ENCODE results near the gene ELP1. TPM values are rescaled to one million over a fixed set of nuclear protein-coding genes. Genes with fewer than 3 reads are reported as not detected.

The ELP1 gene
- total and polyA plus RNA-seq, 2 donors from 2014 or later: 12.9 to 25.2 TPM

GRCh38 chr9:108845947-108846346, 88.0 kb downstream of the ELP1 start:
- Histone ChIP-seq H3K27ac (ENCODE audit: low read depth in 2 of 2, low read length in 2 of 2) (no peak overlapping the region), H3K4me1 (ENCODE audit: control insufficient read depth in 2 of 3, insufficient read depth in 2 of 3, low read depth in 1 of 3, low read length in 3 of 3) (no peaks in the 10 kb centered on the region), H3K9me3 (ENCODE audit: control insufficient read depth in 2 of 3, insufficient read depth in 1 of 3, low read length in 3 of 3) (no peaks in the 10 kb centered on the region), H3K27me3 (ENCODE audit: control insufficient read depth, insufficient read depth, low read length) (no peaks in the 10 kb centered on the region), H3K9ac (ENCODE audit: low read length in 3 of 3) (no peak overlapping the region), H3K4me3 (ENCODE audit: low read length in 3 of 3) (no peak overlapping the region), H3K36me3 (ENCODE audit: control insufficient read depth in 2 of 3, insufficient read depth in 3 of 3, low read length in 3 of 3) (no peaks in the 10 kb centered on the region)
- no peak for DNase-seq
- no peak for FAIRE-seq
- intact Hi-C loops (cut with DNase I): no loop called here
- no peak for TF ChIP-seq CTCF (IDR thresholded peaks at IDR 0.05; ENCODE audit: borderline replicate concordance, extremely low read depth, insufficient read depth)

GRCh38 chr9:108845507-108845906, 88.4 kb downstream of the ELP1 start:
- TF ChIP-seq CTCF (IDR thresholded peaks at IDR 0.05; ENCODE audit: borderline replicate concordance, extremely low read depth, insufficient read depth): no peak
- intact Hi-C loops (cut with DNase I): no loop called here
- no peaks in the 10 kb centered on the region for H3K9me3 ChIP-seq (ENCODE audit: control insufficient read depth in 2 of 3, insufficient read depth in 1 of 3, low read length in 3 of 3)
- no peaks in the 10 kb centered on the region for H3K36me3 ChIP-seq (ENCODE audit: control insufficient read depth in 2 of 3, insufficient read depth in 3 of 3, low read length in 3 of 3)
- H3K27me3 ChIP-seq (ENCODE audit: control insufficient read depth, insufficient read depth, low read length): no peaks in the 10 kb centered on the region
- no peak overlapping the region for H3K27ac ChIP-seq (ENCODE audit: low read depth in 2 of 2, low read length in 2 of 2)
- H3K9ac ChIP-seq (ENCODE audit: low read length in 3 of 3): no peak overlapping the region
- H3K4me1 ChIP-seq (ENCODE audit: control insufficient read depth in 2 of 3, insufficient read depth in 2 of 3, low read depth in 1 of 3, low read length in 3 of 3): no peaks in the 10 kb centered on the region
- H3K4me3 ChIP-seq (ENCODE audit: low read length in 3 of 3): no peak overlapping the region
- no peak for DNase-seq
- no peak for FAIRE-seq

- no peaks in the 10 kb centered on the region for H3K27me3 ChIP-seq (ENCODE audit: control insufficient read depth, insufficient read depth, low read length)
- DNase-seq: no peak
- no peak for TF ChIP-seq CTCF (IDR thresholded peaks at IDR 0.05; ENCODE audit: borderline replicate concordance, extremely low read depth, insufficient read depth)
- intact Hi-C loops (cut with DNase I): no loop called here
- H3K36me3 ChIP-seq (ENCODE audit: control insufficient read depth in 2 of 3, insufficient read depth in 3 of 3, low read length in 3 of 3): no peaks in the 10 kb centered on the region
- no peaks in the 10 kb centered on the region for H3K4me1 ChIP-seq (ENCODE audit: control insufficient read depth in 2 of 3, insufficient read depth in 2 of 3, low read depth in 1 of 3, low read length in 3 of 3)
- no peak overlapping the region for H3K9ac ChIP-seq (ENCODE audit: low read length in 3 of 3)
- no peaks in the 10 kb centered on the region for H3K9me3 ChIP-seq (ENCODE audit: control insufficient read depth in 2 of 3, insufficient read depth in 1 of 3, low read length in 3 of 3)
- no peak for FAIRE-seq
- H3K4me3 ChIP-seq (ENCODE audit: low read length in 3 of 3): no peak overlapping the region
- no peak overlapping the region for H3K27ac ChIP-seq (ENCODE audit: low read depth in 2 of 2, low read length in 2 of 2)
Measured at GRCh38 chr9:108844856-108845255, 89.1 kb downstream of the ELP1 start.

GRCh38 chr9:108844391-108844790, 89.5 kb downstream of the ELP1 start:
- no peaks in the 10 kb centered on the region for H3K36me3 ChIP-seq (ENCODE audit: control insufficient read depth in 2 of 3, insufficient read depth in 3 of 3, low read length in 3 of 3)
- no peaks in the 10 kb centered on the region for H3K27me3 ChIP-seq (ENCODE audit: control insufficient read depth, insufficient read depth, low read length)
- no peaks in the 10 kb centered on the region for H3K4me1 ChIP-seq (ENCODE audit: control insufficient read depth in 2 of 3, insufficient read depth in 2 of 3, low read depth in 1 of 3, low read length in 3 of 3)
- no peak overlapping the region for H3K9ac ChIP-seq (ENCODE audit: low read length in 3 of 3)
- DNase-seq (no peak), FAIRE-seq (no peak)
- intact Hi-C loops (cut with DNase I): no loop called here
- H3K27ac ChIP-seq (ENCODE audit: low read depth in 2 of 2, low read length in 2 of 2): no peak overlapping the region
- no peak overlapping the region for H3K4me3 ChIP-seq (ENCODE audit: low read length in 3 of 3)
- no peaks in the 10 kb centered on the region for H3K9me3 ChIP-seq (ENCODE audit: control insufficient read depth in 2 of 3, insufficient read depth in 1 of 3, low read length in 3 of 3)
- TF ChIP-seq CTCF (IDR thresholded peaks at IDR 0.05; ENCODE audit: borderline replicate concordance, extremely low read depth, insufficient read depth): no peak

Measured in kidney (tissue), 14 donors.